ENCODE measurements around the gene MRPS15.
"Not testable (repeated sequence)": the region's sequence is repeated elsewhere in the genome, so short reads cannot be mapped to it uniquely, and the experiment has no call there.

Gene MRPS15

GRCh38 chr1:36463803-36464604 lies at the start of gene MRPS15:
Gene MRPS15, minus strand, starts transcription at chr1:36464384. Its CDS starts 109 bp downstream, at chr1:36464275.
- DNase-seq = peak; percentile 93

GRCh38 chr1:36512842-36513241 lies 48.7 kb upstream of the MRPS15 start:
- no peak for DNase-seq

- DNase-seq = no peak
Measured at GRCh38 chr1:36511804-36512798, 47.9 kb upstream of the MRPS15 start.

- DNase-seq = not testable (repeated sequence)
Measured at GRCh38 chr1:36511220-36511619, 47.0 kb upstream of the MRPS15 start.

- DNase-seq = no peak
Measured at GRCh38 chr1:36510418-36510817, 46.2 kb upstream of the MRPS15 start.

GRCh38 chr1:36508257-36508656 lies 44.1 kb upstream of the MRPS15 start:
- DNase-seq = no peak

GRCh38 chr1:36506276-36506920 lies 42.2 kb upstream of the MRPS15 start:
- peak; percentile 25 for DNase-seq

- no peak for DNase-seq
Measured at GRCh38 chr1:36503733-36504132, 39.5 kb upstream of the MRPS15 start.

- no peak for DNase-seq
Measured at GRCh38 chr1:36503159-36503558, 39.0 kb upstream of the MRPS15 start.

GRCh38 chr1:36502616-36503015 lies 38.4 kb upstream of the MRPS15 start:
- no peak for DNase-seq

GRCh38 chr1:36501911-36502310 lies 37.7 kb upstream of the MRPS15 start:
- DNase-seq = not testable (repeated sequence)

GRCh38 chr1:36497207-36497606 lies 33.0 kb upstream of the MRPS15 start:
- no peak for DNase-seq

GRCh38 chr1:36494971-36495370 lies 30.8 kb upstream of the MRPS15 start:
- DNase-seq = no peak

GRCh38 chr1:36493524-36493923 lies 29.3 kb upstream of the MRPS15 start:
- DNase-seq = no peak

- no peak for DNase-seq
Measured at GRCh38 chr1:36492491-36492890, 28.3 kb upstream of the MRPS15 start.

GRCh38 chr1:36489258-36490051 lies 25.3 kb upstream of the MRPS15 start:
- DNase-seq = not testable (repeated sequence)

GRCh38 chr1:36487906-36488305 lies 23.7 kb upstream of the MRPS15 start:
- DNase-seq = no peak

GRCh38 chr1:36487336-36487725 lies 23.1 kb upstream of the MRPS15 start:
- not testable (repeated sequence) for DNase-seq

GRCh38 chr1:36486439-36487335 lies 22.5 kb upstream of the MRPS15 start:
- DNase-seq = peak; percentile 97

GRCh38 chr1:36486093-36486438 lies 21.9 kb upstream of the MRPS15 start:
- no peak for DNase-seq

GRCh38 chr1:36484099-36484498 lies 19.9 kb upstream of the MRPS15 start:
- DNase-seq = no peak

Measured in MV-4-11 (cell line).